ENCODE data around the gene TMA16. TPM values are rescaled to one million over a fixed set of nuclear protein-coding genes. Genes with fewer than 3 reads are reported as not detected.
A peak's percentile ranks its signal among the peaks of the same experiment; 100 is the strongest.

The TMA16 gene
- total RNA-seq, 1 donor from 2014 or later = 78.5 TPM

DNA sequence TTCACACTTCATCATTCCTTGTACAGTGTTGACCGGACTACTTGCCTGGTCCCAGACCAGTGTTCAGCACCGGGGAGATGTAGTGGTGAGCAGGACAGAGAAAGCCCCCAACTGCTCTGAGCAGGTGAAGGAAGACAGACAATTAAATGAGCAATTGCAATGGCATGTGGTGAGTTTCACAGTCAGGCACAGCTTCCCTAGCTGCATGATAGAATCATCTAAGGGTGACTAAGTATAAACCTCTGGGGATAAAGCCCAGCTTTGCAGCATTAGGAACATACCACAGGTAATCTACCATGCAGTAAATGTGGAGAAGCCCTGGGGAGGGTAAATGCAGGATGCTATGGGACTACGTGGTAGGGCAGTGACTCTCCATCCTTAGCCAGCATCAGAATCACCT is 47.8 kb downstream of the TMA16 start:
- no peaks in the 10 kb centered on the region for H3K27me3 ChIP-seq
- Mint-ChIP-seq H3K4me3 (no peak overlapping the region), H3K4me1 (no peaks in the 10 kb centered on the region), H3K36me3 (no peaks in the 10 kb centered on the region), H3K27me3 (ENCODE audit: insufficient read depth, low read depth) (no peaks in the 10 kb centered on the region), H3K9me3 (no peaks in the 10 kb centered on the region), H3K27ac (no peak overlapping the region)
- no peaks in the 10 kb centered on the region for H3K9me3 ChIP-seq (ENCODE audit: low read depth)
- H3K79me2 ChIP-seq (ENCODE audit: low read depth) = no peaks in the 10 kb centered on the region
- no peaks in the 10 kb centered on the region for H3K36me3 ChIP-seq
- H3K4me3 ChIP-seq = no peak overlapping the region
- no peak overlapping the region for H3K9ac ChIP-seq
- H3F3A ChIP-seq (ENCODE audit: low read depth) = no peaks in the 10 kb centered on the region
- peaks cover 2% of the 10 kb centered on the region for H3K4me1 ChIP-seq
- H4K20me1 ChIP-seq (ENCODE audit: low read depth) = no peaks in the 10 kb centered on the region
- no peak overlapping the region for H3K27ac ChIP-seq
- no peak for DNase-seq (ENCODE audit: low spot score)
- H2AFZ ChIP-seq (replicated peaks) = no peak overlapping the region
- H3K4me2 ChIP-seq = no peak overlapping the region
- TF ChIP-seq EZH2 (IDR thresholded peaks at IDR 0.05) (no peak), EZH2phosphoT487 (IDR thresholded peaks at IDR 0.05) (no peak)
- TF ChIP-seq, protein P1, sequence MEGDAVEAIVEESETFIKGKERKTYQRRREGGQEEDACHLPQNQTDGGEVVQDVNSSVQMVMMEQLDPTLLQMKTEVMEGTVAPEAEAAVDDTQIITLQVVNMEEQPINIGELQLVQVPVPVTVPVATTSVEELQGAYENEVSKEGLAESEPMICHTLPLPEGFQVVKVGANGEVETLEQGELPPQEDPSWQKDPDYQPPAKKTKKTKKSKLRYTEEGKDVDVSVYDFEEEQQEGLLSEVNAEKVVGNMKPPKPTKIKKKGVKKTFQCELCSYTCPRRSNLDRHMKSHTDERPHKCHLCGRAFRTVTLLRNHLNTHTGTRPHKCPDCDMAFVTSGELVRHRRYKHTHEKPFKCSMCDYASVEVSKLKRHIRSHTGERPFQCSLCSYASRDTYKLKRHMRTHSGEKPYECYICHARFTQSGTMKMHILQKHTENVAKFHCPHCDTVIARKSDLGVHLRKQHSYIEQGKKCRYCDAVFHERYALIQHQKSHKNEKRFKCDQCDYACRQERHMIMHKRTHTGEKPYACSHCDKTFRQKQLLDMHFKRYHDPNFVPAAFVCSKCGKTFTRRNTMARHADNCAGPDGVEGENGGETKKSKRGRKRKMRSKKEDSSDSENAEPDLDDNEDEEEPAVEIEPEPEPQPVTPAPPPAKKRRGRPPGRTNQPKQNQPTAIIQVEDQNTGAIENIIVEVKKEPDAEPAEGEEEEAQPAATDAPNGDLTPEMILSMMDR (IDR thresholded peaks at IDR 0.05) = no peak

DNA sequence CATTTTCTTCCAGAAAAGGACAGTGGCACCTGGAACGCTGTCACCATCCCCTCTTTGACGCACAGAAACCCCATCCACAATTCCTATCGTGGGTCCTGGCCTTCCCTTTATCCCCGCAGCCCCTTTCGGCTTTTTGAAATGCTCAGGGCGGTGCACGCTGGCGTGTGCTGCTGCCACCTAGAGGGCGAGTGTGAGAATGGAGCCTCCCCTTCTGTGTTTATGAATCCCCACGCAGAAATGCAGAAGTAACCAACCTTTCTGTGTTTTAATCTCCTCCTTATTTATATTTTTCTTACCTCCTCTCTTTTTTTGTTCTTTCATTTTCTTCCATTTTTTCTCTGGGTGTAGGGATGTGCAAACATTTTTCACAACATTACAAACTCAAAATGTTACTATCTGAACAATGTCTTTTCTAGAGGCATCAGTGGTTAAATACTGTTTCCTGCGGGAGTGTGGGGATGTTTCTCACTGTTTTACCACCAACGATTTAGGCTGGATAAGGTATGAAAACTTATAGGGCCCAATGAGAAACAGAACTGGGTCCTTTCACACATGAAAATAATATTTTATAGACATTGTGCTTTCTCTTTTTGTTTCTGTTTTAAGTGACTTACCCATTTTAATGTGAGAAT is 50.0 kb downstream of the TMA16 start:
- Histone ChIP-seq H2AFZ (replicated peaks) (peak overlapping the region; percentile 17), H3K9me3 (ENCODE audit: low read depth) (no peaks in the 10 kb centered on the region), H3K4me1 (no peaks in the 10 kb centered on the region), H3K9ac (no peak overlapping the region), H3K27me3 (no peaks in the 10 kb centered on the region), H3K79me2 (ENCODE audit: low read depth) (no peaks in the 10 kb centered on the region), H4K20me1 (ENCODE audit: low read depth) (no peaks in the 10 kb centered on the region), H3F3A (ENCODE audit: low read depth) (peaks cover 8% of the 10 kb centered on the region), H3K36me3 (no peaks in the 10 kb centered on the region), H3K4me2 (peak overlapping the region; percentile 54), H3K27ac (no peak overlapping the region), H3K4me3 (no peak overlapping the region)
- no peaks in the 10 kb centered on the region for H3K4me1 Mint-ChIP-seq
- no peaks in the 10 kb centered on the region for H3K9me3 Mint-ChIP-seq
- H3K36me3 Mint-ChIP-seq = no peaks in the 10 kb centered on the region
- no peak overlapping the region for H3K4me3 Mint-ChIP-seq
- DNase-seq (ENCODE audit: low spot score) = peak; percentile 83
- no peak overlapping the region for H3K27ac Mint-ChIP-seq
- TF ChIP-seq, protein P1 (IDR thresholded peaks at IDR 0.05) = peak; percentile 95
- TF ChIP-seq EZH2phosphoT487 (IDR thresholded peaks at IDR 0.05) = no peak
- no peaks in the 10 kb centered on the region for H3K27me3 Mint-ChIP-seq (ENCODE audit: insufficient read depth, low read depth)

DNA sequence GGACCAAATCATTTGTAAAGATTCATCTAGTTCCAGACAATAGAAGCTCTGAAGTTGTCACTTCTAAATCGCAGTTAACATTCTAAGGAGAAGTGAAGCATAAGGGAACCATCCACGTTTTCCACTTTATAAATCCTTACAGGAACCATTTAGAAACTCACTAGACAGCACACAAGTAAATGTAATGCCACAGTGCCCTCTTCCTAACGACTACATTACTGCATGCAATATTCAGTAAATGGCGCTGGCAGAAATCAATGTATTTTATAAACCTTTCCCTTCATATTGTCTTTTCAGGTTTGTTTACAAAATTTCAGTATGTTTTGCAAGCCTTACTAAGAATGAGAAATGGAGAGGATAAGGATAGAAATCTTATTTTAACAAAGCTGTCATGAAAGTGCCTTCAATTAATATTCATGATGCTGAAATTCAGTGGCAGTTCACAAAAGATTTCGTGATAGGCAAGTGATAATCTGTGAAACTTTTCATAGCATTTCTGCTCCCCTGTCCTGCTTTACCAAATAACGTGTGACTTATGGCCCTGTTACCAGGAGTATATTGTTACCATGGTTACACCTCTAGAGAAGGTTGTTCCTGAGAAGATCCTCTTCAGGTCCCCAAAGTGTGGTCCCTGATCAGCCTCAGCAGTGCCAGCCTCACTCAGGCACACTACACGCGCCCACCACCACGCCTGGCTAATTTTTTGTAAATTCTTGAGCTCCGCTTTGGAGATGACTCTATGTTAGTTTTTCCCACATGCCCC is 54.2 kb downstream of the TMA16 start:
- Histone ChIP-seq H3K9me3 (ENCODE audit: low read depth) (no peaks in the 10 kb centered on the region), H3K4me2 (no peak overlapping the region), H3K27me3 (no peaks in the 10 kb centered on the region), H3K9ac (no peak overlapping the region), H3K36me3 (no peaks in the 10 kb centered on the region), H2AFZ (replicated peaks) (no peak overlapping the region), H3F3A (ENCODE audit: low read depth) (peaks cover 8% of the 10 kb centered on the region), H3K4me3 (no peak overlapping the region), H3K4me1 (no peaks in the 10 kb centered on the region), H3K79me2 (ENCODE audit: low read depth) (no peaks in the 10 kb centered on the region), H4K20me1 (ENCODE audit: low read depth) (no peaks in the 10 kb centered on the region), H3K27ac (no peak overlapping the region)
- Mint-ChIP-seq H3K4me1 (no peaks in the 10 kb centered on the region), H3K27ac (no peak overlapping the region), H3K36me3 (no peaks in the 10 kb centered on the region), H3K27me3 (ENCODE audit: insufficient read depth, low read depth) (no peaks in the 10 kb centered on the region), H3K4me3 (no peak overlapping the region), H3K9me3 (no peaks in the 10 kb centered on the region)
- DNase-seq (ENCODE audit: low spot score) = peak; percentile 70
- TF ChIP-seq EZH2 (IDR thresholded peaks at IDR 0.05) (no peak), EZH2phosphoT487 (IDR thresholded peaks at IDR 0.05) (no peak)
- TF ChIP-seq, protein P1 (IDR thresholded peaks at IDR 0.05) = peak; percentile 78

Data from neural progenitor cell (in vitro differentiated cells).